ENCODE results near the gene KANSL1. TPM values are rescaled to one million over a fixed set of nuclear protein-coding genes. Genes with fewer than 3 reads are reported as not detected.

Gene KANSL1
- total RNA-seq, 3 donors from 2014 or later, result 59.5 to 142 (median 111) TPM

GRCh38 chr17:46170639-46171429 lies 22.4 kb downstream of the KANSL1 start:
- no peaks in the 10 kb centered on the region for H3K9me3 ChIP-seq
- no peaks in the 10 kb centered on the region for H3K27me3 ChIP-seq
- TF ChIP-seq POLR2AphosphoS5 (IDR thresholded peaks at IDR 0.05) (no peak), CTCF (IDR thresholded peaks at IDR 0.05) (no peak), POLR2A (IDR thresholded peaks at IDR 0.05) (no peak)
- H3K4me3 ChIP-seq, result no peak overlapping the region
- no peaks in the 10 kb centered on the region for H3K36me3 ChIP-seq
- DNase-seq (ENCODE audit: low spot score in 2 of 2), result no peak
- peaks cover 7 to 19% of the 10 kb centered on the region in 2 donors for H3K4me1 ChIP-seq
- H3K27ac ChIP-seq, result no peak overlapping the region
- intact Hi-C loops (cut with DNase I; ENCODE audit: low total_unique reads), result no loop called here

- Histone ChIP-seq H3K4me3 (no peak overlapping the region), H3K9me3 (no peaks in the 10 kb centered on the region), H3K4me1 (peaks cover 7 to 19% of the 10 kb centered on the region in 2 donors), H3K36me3 (no peaks in the 10 kb centered on the region), H3K27ac (no peak overlapping the region), H3K27me3 (no peaks in the 10 kb centered on the region)
- intact Hi-C loops (cut with DNase I; ENCODE audit: low total_unique reads), result loop anchor here (5.0 kb wide), 1 partner anchor 523 kb away; no protein-coding TSS in a partner anchor
- no peak for TF ChIP-seq CTCF (IDR thresholded peaks at IDR 0.05)
- no peak for TF ChIP-seq POLR2AphosphoS5 (IDR thresholded peaks at IDR 0.05)
- TF ChIP-seq POLR2A (IDR thresholded peaks at IDR 0.05), result no peak
- DNase-seq (ENCODE audit: low spot score in 2 of 2), result no peak
These were observed 23.2 kb downstream of the KANSL1 start for GRCh38 chr17:46169913-46170638.

- intact Hi-C loops (cut with DNase I; ENCODE audit: low total_unique reads), result loop anchor here (5.0 kb wide), 1 partner anchor 521 kb away; no protein-coding TSS in a partner anchor
These were observed 25.2 kb downstream of the KANSL1 start for GRCh38 chr17:46167826-46168569.

GRCh38 chr17:46167267-46167666 lies 26.0 kb downstream of the KANSL1 start:
- no peaks in the 10 kb centered on the region for H3K36me3 ChIP-seq
- DNase-seq (ENCODE audit: low spot score in 2 of 2), result no peak
- no peak overlapping the region for H3K27ac ChIP-seq
- intact Hi-C loops (cut with DNase I; ENCODE audit: low total_unique reads), result loop anchor here (5.0 kb wide), 1 partner anchor 520 kb away; no protein-coding TSS in a partner anchor
- no peaks in the 10 kb centered on the region for H3K9me3 ChIP-seq
- no peaks in the 10 kb centered on the region for H3K27me3 ChIP-seq
- peaks cover 0 to 19% of the 10 kb centered on the region in 2 donors for H3K4me1 ChIP-seq
- H3K4me3 ChIP-seq, result no peak overlapping the region
- TF ChIP-seq POLR2A (IDR thresholded peaks at IDR 0.05), result no peak

More at GRCh38 chr17:46167826-46168569, 25.2 kb downstream of the KANSL1 start:
- Histone ChIP-seq H3K27ac (no peak overlapping the region), H3K4me1 (peaks cover 0 to 19% of the 10 kb centered on the region in 2 donors), H3K36me3 (no peaks in the 10 kb centered on the region), H3K27me3 (no peaks in the 10 kb centered on the region), H3K4me3 (no peak overlapping the region), H3K9me3 (no peaks in the 10 kb centered on the region)
- TF ChIP-seq POLR2A (IDR thresholded peaks at IDR 0.05), result no peak
- no peak for TF ChIP-seq CTCF (IDR thresholded peaks at IDR 0.05)
- no peak for TF ChIP-seq POLR2AphosphoS5 (IDR thresholded peaks at IDR 0.05)
- no peak for DNase-seq (ENCODE audit: low spot score in 2 of 2)

- Histone ChIP-seq H3K9me3 (no peaks in the 10 kb centered on the region), H3K27me3 (no peaks in the 10 kb centered on the region), H3K36me3 (no peaks in the 10 kb centered on the region), H3K4me1 (peaks cover 0 to 19% of the 10 kb centered on the region in 2 donors), H3K4me3 (no peak overlapping the region), H3K27ac (no peak overlapping the region)
- TF ChIP-seq POLR2AphosphoS5 (IDR thresholded peaks at IDR 0.05), result no peak
- TF ChIP-seq POLR2A (IDR thresholded peaks at IDR 0.05), result no peak
- no peak for TF ChIP-seq CTCF (IDR thresholded peaks at IDR 0.05)
- no peak for DNase-seq (ENCODE audit: low spot score in 2 of 2)
- intact Hi-C loops (cut with DNase I; ENCODE audit: low total_unique reads), result loop anchor here (5.0 kb wide), 1 partner anchor 519 kb away; no protein-coding TSS in a partner anchor
These were observed 26.5 kb downstream of the KANSL1 start for GRCh38 chr17:46166692-46167249.
